Astrocyte of the hippocampus (primary cell): ENCODE results near the gene COQ7.

Experiments used
- DNase-seq: peaks from one replicate; pipeline ENCODE4 v3.0.0; 2011; ENCODE audit warnings: low read depth, low spot score

COQ7 gene

GRCh38 chr16:19067349-19068236, at the start of gene COQ7:
Gene COQ7 (plus strand): TSS chr16:19067614. CDS start chr16:19067665, 51 bp downstream.
- peak; percentile 100 for DNase-seq

- no peak for DNase-seq
Observed at GRCh38 chr16:19020689-19021088, 46.7 kb upstream of the COQ7 start.

DNA sequence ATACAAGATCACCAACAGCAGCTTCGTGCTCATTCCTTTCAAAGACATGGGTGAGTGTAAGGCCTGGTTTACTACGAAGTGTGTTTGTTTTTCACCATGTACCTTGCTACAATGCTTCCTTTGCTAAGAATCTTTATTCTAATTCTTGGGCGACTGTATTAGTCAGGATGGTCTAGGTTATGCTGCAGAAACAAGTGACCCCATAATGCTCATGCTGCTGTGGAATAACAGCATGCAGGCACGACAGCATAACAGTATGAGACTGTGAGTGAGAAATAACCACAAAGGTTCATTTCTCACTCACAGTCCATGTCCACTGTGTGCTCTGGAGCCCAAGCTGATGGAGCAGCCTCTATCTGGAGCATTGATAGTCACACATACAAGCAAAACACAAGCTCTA, 45.7 kb upstream of the COQ7 start:
- no peak for DNase-seq

DNA sequence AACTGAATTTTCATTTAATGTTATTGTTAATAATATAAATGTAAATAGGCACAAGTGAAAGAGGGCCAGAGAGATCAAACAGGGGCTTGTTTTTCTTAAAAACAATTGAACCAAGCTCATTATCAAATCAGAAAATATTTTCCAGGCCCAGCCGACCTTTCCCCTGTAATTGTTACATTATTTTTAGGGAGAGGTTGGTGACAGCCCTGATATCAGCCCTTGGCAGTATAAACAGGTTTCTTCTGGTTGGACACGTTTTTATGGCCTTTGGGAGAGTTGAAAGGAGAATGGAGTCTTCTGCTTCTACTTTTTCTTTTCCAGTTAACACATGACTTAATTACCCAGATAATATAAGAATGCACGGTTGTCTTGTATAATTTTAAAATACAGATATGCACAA, 40.0 kb upstream of the COQ7 start:
- DNase-seq: no peak

DNA sequence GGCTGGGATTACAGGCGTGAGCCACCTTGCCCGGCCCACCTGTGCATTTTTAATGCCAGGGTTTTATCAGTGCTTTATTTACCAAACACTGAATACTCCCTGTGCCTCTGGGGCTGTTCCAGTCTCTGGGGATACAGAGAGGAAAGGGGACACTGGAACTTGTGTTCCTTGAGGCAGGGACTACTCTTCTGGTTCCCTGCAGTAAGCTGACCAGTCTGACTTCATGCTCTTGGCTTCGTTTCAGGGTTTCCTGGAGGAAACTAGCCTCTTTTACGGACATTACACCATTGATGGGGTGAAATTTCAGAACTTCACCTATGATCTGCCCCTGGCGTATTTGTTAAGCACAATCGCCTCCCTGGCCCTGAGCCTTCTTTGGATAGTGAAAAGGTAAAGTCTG, 37.4 kb upstream of the COQ7 start:
- no peak for DNase-seq

DNA sequence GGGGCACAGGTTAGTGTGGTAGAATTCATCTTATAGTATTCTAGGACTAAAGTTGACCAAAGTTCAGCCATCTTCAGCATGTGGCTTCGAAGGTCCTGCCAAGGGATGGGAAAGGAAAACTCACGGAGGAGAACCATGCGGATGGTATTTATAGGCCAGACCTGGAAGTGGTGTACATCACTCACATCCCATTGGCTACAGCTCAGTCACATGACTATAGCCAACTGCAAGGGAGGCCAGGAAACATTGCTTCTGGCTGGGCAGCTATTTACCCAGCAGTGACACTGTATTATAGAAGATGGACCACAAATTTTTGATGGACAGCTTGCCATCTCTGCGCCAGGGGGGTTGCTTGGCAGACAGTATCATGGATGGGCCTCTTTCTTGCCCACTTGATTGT, 35.7 kb upstream of the COQ7 start:
- no peak for DNase-seq

DNA sequence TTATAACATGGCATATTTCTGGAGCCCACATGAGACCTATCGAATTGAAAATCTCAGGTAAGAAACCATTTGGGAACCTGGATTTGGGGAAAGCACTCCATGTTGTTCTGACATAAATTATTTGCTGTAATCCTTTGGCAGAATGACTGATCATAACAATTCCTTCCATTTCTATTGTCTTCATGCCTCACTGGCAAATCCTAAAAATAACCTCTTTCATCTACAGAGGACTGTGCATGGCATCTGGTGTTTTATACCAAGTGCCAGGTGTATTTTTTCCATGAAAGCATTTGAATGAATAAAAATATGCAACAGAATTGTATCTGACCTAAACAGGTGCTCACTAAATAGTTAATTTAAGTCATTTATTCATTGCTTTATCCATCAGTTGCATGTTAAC, 33.7 kb upstream of the COQ7 start:
- no peak for DNase-seq

DNA sequence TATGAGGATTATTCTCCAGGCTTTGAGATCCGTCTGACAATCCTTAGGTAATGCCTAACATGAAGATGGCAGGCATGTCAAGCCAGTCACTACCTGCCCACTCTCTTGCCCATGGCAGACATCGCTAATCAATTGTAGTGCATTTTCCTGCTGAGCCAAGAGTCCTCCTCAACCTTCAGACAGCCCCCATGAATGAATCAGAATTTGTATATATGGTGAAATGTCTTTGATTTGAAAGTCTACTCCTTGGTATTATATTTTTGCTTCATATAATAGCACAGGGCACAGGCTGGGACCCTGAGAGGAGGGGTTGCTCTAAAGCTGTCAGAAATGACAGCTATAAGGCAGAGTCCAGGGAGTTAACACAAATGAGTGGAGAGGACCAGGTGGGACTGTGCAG, 27.0 kb upstream of the COQ7 start:
- DNase-seq: no peak

- no peak for DNase-seq
Observed at GRCh38 chr16:19044769-19045168, 22.6 kb upstream of the COQ7 start.

DNA sequence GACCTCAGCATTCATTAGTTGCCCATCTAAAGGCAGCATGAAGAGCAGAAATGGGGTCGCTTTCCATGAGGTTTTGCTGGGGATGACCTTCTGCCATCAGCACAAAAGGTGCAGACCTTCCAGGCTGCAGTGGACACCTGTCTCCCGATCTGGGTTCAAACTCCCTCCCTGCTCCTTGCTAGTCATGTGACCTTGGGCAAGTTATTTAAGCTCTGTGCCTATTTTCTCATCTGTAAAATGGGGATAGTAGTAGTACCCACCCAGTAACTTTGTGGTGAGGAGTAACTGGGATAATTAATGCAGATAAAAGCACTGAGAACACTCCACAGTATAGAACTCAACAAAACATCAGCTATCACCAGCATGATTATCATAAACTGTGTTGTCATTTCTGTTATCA, 21.4 kb upstream of the COQ7 start:
- no peak for DNase-seq

GRCh38 chr16:19062706-19063105, 4.7 kb upstream of the COQ7 start:
- DNase-seq: no peak

DNA sequence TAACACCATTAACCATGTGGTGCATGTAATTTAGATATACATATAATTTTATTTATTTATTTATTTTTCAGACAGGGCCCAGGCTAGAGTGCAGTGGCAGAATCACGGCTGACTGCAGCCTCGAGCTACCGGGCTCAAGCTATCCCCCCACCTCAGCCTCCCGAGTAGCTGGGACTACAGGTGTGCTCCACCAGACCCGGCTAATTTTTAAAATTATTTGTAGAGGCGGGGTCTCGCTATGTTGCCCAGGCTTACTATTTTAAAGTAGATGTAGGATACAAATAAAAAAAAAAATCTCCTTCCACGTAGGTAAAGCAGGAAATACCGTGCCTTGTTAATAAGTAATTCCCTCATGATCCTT, 446 bp upstream of the COQ7 start:
- no peak for DNase-seq

- DNase-seq: no peak
Observed at GRCh38 chr16:19068237-19068815, 912 bp downstream of the COQ7 start.

DNA sequence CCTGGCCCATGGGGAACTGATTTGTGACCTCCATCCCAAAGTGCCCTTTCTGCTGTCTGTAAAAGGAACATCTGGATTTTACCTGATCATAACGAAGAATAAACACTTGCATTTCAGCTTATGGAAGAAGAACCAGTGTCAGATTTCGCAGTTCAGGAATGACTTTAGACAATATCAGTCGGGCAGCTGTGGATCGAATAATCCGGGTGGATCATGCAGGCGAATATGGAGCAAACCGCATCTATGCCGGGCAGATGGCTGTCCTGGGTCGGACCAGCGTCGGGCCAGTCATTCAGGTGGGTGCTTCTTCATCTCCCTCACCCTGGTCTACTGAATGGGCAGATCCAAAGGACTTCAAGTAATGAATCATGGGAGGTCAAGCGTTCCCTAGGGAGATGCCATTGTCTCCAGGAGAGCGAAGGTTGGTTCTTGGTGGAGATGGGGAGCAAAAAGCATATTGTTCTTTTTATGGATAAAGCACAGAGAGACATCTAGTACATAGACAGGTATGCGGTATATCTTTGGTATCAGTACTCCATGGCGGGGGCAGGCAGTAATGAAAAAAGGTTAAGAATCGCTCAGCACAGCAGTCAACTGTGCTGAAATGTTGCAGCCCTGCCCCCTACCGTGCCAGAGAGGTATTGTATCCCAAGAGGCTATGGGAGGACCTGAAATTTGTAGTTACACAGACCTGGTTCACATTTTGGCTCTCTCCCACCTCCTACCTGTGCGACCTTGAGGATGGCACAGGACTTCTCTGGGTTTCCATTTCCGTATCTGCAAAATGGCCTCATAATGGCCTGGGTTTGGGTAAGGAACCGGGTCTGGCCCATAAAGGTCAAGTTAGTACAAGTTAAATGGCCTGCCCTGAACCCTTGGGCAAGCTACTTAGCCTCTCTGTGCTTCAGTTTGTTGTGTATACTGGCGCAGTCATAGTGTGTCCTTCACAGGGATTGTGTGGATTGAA, 4.7 kb downstream of the COQ7 start:
- peak; percentile 78 for DNase-seq

GRCh38 chr16:19073344-19073743, 5.9 kb downstream of the COQ7 start:
- DNase-seq: no peak

DNA sequence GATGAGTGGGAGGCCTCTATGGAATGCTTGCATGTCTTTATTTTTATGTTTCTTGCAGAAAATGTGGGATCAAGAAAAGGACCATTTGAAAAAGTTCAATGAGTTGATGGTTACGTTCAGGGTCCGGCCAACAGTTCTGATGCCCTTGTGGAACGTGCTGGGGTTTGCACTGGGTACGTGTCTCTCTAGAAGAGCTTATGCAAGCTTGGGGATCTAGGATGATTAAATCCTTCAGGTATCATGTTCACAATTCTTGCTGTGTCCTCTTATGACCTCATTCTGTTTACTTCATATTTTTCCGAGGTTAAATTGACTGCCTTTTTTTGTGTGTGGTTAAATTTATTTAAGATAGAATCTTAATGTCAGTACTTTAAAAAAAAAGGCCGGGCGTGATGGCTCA, 6.4 kb downstream of the COQ7 start:
- no peak for DNase-seq

DNA sequence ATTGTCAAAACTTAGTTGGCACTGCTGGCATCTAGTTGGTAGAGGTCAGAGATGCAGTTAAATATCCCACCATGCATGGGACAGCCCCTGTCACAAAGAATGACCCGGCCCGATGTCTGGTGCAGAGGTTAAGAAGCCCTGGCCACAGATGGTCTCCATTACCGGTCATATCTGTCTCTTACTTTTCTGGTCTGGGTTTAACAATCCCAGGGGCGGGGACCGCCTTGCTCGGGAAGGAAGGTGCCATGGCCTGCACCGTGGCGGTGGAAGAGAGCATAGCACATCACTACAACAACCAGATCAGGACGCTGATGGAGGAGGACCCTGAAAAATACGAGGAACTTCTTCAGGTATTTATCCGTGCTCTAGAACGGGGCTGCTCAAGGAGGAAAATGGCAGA, 8.1 kb downstream of the COQ7 start:
- DNase-seq: no peak

DNA sequence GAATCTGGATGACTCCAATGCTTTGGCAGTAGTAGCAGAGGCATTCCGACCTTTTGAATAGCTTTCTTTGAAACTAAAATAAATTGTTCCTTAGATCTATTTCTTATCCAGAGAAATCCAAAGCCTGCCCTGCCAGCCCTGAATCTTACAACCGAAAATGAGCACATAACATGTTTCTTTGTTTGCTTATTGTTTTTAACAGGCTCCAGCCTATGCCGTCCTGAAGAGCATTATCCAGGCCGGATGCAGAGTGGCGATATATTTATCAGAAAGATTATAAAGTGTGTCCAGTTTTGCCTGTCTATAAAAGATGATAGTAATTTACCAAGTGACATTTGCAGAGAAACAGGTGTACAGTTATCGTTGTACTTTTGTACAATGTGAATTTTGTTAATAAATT, 10.5 kb downstream of the COQ7 start:
- no peak for DNase-seq

GRCh38 chr16:19083670-19084069, 16.3 kb downstream of the COQ7 start:
- no peak for DNase-seq

GRCh38 chr16:19084139-19084538, 16.7 kb downstream of the COQ7 start:
- peak; percentile 53 for DNase-seq

DNA sequence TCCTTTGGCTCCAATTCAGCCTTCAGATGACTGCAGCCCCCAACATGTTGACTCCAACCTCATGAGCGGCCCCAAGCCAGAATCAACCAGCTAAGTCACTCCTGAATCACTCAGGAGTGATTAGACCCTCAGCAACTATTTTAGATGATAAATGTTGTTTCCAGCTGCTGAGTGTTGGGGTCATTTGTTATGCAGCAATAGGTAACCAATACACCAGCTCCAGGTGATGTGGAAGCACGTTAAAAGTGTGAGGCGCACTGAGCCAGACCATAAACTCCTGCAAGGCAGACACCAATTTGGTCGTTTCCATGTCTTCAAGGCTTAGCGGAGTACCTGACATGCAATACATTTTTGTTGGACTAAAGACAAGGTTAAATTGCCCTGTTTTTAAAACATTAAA, 17.5 kb downstream of the COQ7 start:
- DNase-seq: no peak

GRCh38 chr16:19085679-19086200, 18.3 kb downstream of the COQ7 start:
- DNase-seq: peak; percentile 38
